WTC11 (cell line): ENCODE data around the gene UBAC2.

ENCODE experiments used
- ATF2 ChIP-seq: sonication (generic); formaldehyde crosslinking; IDR thresholded peaks from 2 replicates; pipeline ENCODE4 v1.8.1; 2022; ENCODE audit warnings: low read depth, missing genetic modification reagents, borderline replicate concordance
- ATF3 ChIP-seq: sonication (generic); formaldehyde crosslinking; conservative IDR thresholded peaks from 2 replicates; pipeline ENCODE4 v1.8.1; 2022; ENCODE audit warnings: mild to moderate bottlenecking, missing genetic modification reagents
- CREM ChIP-seq: sonication (generic); formaldehyde crosslinking; IDR thresholded peaks from 2 replicates; pipeline ENCODE4 v1.8.1; 2022; ENCODE audit warnings: mild to moderate bottlenecking, missing genetic modification reagents, moderate library complexity
- CTCF ChIP-seq: fragments of 200-600 bp; IDR thresholded peaks from 2 replicates; pipeline ENCODE4 v1.8.0; 2022; ENCODE audit warnings: antibody characterized with exemption
- NFE2L1 ChIP-seq: sonication (generic); formaldehyde crosslinking; IDR thresholded peaks from 2 replicates; pipeline ENCODE4 v1.8.1; 2023; ENCODE audit warnings: missing genetic modification reagents
- STAT6 ChIP-seq: sonication (generic); formaldehyde crosslinking; conservative IDR thresholded peaks from 2 replicates; pipeline ENCODE4 v1.8.1; 2023; ENCODE audit warnings: mild to moderate bottlenecking, low read depth, missing genetic modification reagents, moderate library complexity
- TP53 ChIP-seq: sonication (generic); formaldehyde crosslinking; IDR thresholded peaks from 2 replicates; pipeline ENCODE4 v1.8.1; 2023; ENCODE audit warnings: mild to moderate bottlenecking, missing genetic modification reagents
- USF1 ChIP-seq: sonication (generic); formaldehyde crosslinking; IDR thresholded peaks from 2 replicates; pipeline ENCODE4 v1.8.0; 2022; ENCODE audit warnings: mild to moderate bottlenecking, missing genetic modification reagents
- USF2 ChIP-seq: sonication (generic); formaldehyde crosslinking; IDR thresholded peaks from 2 replicates; pipeline ENCODE4 v1.8.1; 2023; ENCODE audit warnings: mild to moderate bottlenecking, missing genetic modification reagents, moderate library complexity
- ZBTB21 ChIP-seq: sonication (generic); formaldehyde crosslinking; IDR thresholded peaks from 2 replicates; pipeline ENCODE4 v1.8.1; 2023; ENCODE audit warnings: mild to moderate bottlenecking, missing genetic modification reagents, borderline replicate concordance
- ZNF121 ChIP-seq: sonication (generic); formaldehyde crosslinking; IDR thresholded peaks from 2 replicates; pipeline ENCODE4 v1.8.0; 2023; ENCODE audit warnings: missing genetic modification reagents

GRCh38 chr13:99331881-99332293, 131.2 kb downstream of the UBAC2 start:
- no peak for TF ChIP-seq USF2 (CRISPR knock-in tag)
- no peak for TF ChIP-seq ZNF121 (CRISPR knock-in tag)
- no peak for TF ChIP-seq STAT6 (CRISPR knock-in tag)
- TF ChIP-seq NFE2L1 (CRISPR knock-in tag) = no peak
- no peak for TF ChIP-seq CTCF
- no peak for TF ChIP-seq ATF3 (CRISPR knock-in tag)
- TF ChIP-seq CREM = no peak
- TF ChIP-seq USF1 (CRISPR knock-in tag) = no peak
- no peak for TF ChIP-seq ZBTB21
- TF ChIP-seq ATF2 (CRISPR knock-in tag) = no peak
- no peak for TF ChIP-seq TP53 (CRISPR knock-in tag)
